Measurements from ENCODE around the gene BCL2L11. TPM values are rescaled to one million over a fixed set of nuclear protein-coding genes. Genes with fewer than 3 reads are reported as not detected.

BCL2L11 gene
- polyA plus RNA-seq, 1 donor = 21.9 TPM

DNA sequence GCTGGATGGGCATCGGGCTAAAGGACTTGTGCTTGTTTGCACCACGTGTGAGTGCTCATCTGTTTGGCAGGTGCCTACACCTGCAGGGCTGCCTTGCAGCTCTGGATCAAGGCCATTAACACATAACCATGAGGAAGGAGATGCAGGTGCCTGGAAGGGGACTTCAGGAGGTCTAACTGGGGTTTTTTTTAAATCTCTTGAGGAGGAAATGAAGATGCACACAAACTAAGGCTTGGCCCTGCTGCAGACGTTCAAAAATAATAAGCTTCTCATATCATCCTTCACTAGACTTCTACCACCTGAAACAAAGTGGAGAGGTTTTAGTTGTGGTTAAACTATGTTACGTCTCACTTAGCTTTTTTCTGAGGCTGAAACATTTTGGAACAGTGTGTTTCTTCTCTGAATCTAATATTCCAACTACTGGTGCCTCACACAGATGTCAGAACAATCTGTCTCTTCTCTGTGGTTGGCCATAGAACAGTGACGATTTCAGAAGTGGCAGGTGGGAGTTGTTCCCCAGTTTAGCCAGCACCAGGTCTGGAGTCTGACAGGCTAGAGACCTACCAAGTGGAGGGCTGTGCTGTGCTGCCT lies 36.5 kb downstream of the BCL2L11 start:
- no peak for DNase-seq

DNA sequence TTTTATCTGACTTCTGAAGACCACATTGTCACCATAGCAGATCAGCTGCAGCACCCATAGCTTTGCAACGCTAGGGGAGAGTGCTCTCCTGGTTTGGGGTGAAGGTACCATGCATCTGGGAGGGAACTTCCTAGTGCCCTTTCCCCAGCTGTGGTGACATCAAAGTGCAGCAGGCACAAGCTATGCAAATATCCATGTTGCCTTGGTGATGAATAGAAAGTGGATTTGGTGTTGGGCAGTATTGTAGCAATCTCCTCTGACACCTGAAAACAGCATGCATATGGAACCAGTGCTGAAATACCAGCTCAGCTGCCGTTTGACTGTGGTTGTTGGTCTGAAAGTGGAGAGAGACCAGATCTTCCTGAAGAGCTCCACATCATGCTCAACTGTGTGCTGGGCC lies 37.1 kb downstream of the BCL2L11 start:
- H3K4me3 ChIP-seq (ENCODE audit: low read length) = no peak overlapping the region
- no peak overlapping the region for H3K27ac ChIP-seq (ENCODE audit: low read length)
- DNase-seq = no peak

More for the DNA sequence above, 36.5 kb downstream of the BCL2L11 start:
- H3K4me3 ChIP-seq (ENCODE audit: low read length) = no peak overlapping the region
- no peaks in the 10 kb centered on the region for H3K27me3 ChIP-seq (ENCODE audit: control insufficient read depth, insufficient read depth, low read length)
- H3K4me1 ChIP-seq (ENCODE audit: control insufficient read depth, insufficient read depth, low read length) = peaks cover under 1% of the 10 kb centered on the region
- peaks cover 64% of the 10 kb centered on the region for H3K36me3 ChIP-seq (ENCODE audit: control insufficient read depth, insufficient read depth, low read length)
- H3K27ac ChIP-seq (ENCODE audit: low read length) = no peak overlapping the region
- H3K9me3 ChIP-seq (ENCODE audit: control insufficient read depth, low read depth, low read length) = no peaks in the 10 kb centered on the region
- WGBS (ENCODE audit: insufficient coverage, low lambda C conversion rate) = no CpG with 5 or more reads among the region's 5 CpGs

GRCh38 chr2:111159641-111160040 lies 38.9 kb downstream of the BCL2L11 start:
- Histone ChIP-seq H3K27me3 (ENCODE audit: control insufficient read depth, insufficient read depth, low read length) (no peaks in the 10 kb centered on the region), H3K4me3 (ENCODE audit: low read length) (no peak overlapping the region), H3K9me3 (ENCODE audit: control insufficient read depth, low read depth, low read length) (no peaks in the 10 kb centered on the region), H3K36me3 (ENCODE audit: control insufficient read depth, insufficient read depth, low read length) (peaks cover 63% of the 10 kb centered on the region), H3K4me1 (ENCODE audit: control insufficient read depth, insufficient read depth, low read length) (peaks cover 15% of the 10 kb centered on the region), H3K27ac (ENCODE audit: low read length) (no peak overlapping the region)
- no CpG with 5 or more reads among the region's 5 CpGs for WGBS (ENCODE audit: insufficient coverage, low lambda C conversion rate)
- DNase-seq = no peak

More for the DNA sequence above, 37.1 kb downstream of the BCL2L11 start:
- Histone ChIP-seq H3K27me3 (ENCODE audit: control insufficient read depth, insufficient read depth, low read length) (no peaks in the 10 kb centered on the region), H3K9me3 (ENCODE audit: control insufficient read depth, low read depth, low read length) (no peaks in the 10 kb centered on the region), H3K4me1 (ENCODE audit: control insufficient read depth, insufficient read depth, low read length) (peaks cover 7% of the 10 kb centered on the region), H3K36me3 (ENCODE audit: control insufficient read depth, insufficient read depth, low read length) (peaks cover 61% of the 10 kb centered on the region)
- no CpG with 5 or more reads among the region's 2 CpGs for WGBS (ENCODE audit: insufficient coverage, low lambda C conversion rate)

GRCh38 chr2:111160758-111161157 lies 40.0 kb downstream of the BCL2L11 start:
- H3K4me1 ChIP-seq (ENCODE audit: control insufficient read depth, insufficient read depth, low read length) = peaks cover 15% of the 10 kb centered on the region
- DNase-seq = no peak
- no peak overlapping the region for H3K4me3 ChIP-seq (ENCODE audit: low read length)
- no peaks in the 10 kb centered on the region for H3K9me3 ChIP-seq (ENCODE audit: control insufficient read depth, low read depth, low read length)
- peaks cover 63% of the 10 kb centered on the region for H3K36me3 ChIP-seq (ENCODE audit: control insufficient read depth, insufficient read depth, low read length)
- H3K27me3 ChIP-seq (ENCODE audit: control insufficient read depth, insufficient read depth, low read length) = no peaks in the 10 kb centered on the region
- H3K27ac ChIP-seq (ENCODE audit: low read length) = no peak overlapping the region
- WGBS (ENCODE audit: insufficient coverage, low lambda C conversion rate) = 90% methylated on average over 3 of the region's 3 CpGs

GRCh38 chr2:111161971-111162370 lies 41.3 kb downstream of the BCL2L11 start:
- H3K27ac ChIP-seq (ENCODE audit: low read length) = peak overlapping the region; percentile 68
- WGBS (ENCODE audit: insufficient coverage, low lambda C conversion rate) = no CpG with 5 or more reads among the region's 12 CpGs
- no peaks in the 10 kb centered on the region for H3K27me3 ChIP-seq (ENCODE audit: control insufficient read depth, insufficient read depth, low read length)
- H3K9me3 ChIP-seq (ENCODE audit: control insufficient read depth, low read depth, low read length) = no peaks in the 10 kb centered on the region
- H3K4me3 ChIP-seq (ENCODE audit: low read length) = no peak overlapping the region
- no peak for DNase-seq
- H3K36me3 ChIP-seq (ENCODE audit: control insufficient read depth, insufficient read depth, low read length) = peaks cover 63% of the 10 kb centered on the region
- peaks cover 15% of the 10 kb centered on the region for H3K4me1 ChIP-seq (ENCODE audit: control insufficient read depth, insufficient read depth, low read length)

GRCh38 chr2:111162718-111163331 lies 42.1 kb downstream of the BCL2L11 start:
- WGBS (ENCODE audit: insufficient coverage, low lambda C conversion rate) = no CpG with 5 or more reads among the region's 12 CpGs
- no peaks in the 10 kb centered on the region for H3K9me3 ChIP-seq (ENCODE audit: control insufficient read depth, low read depth, low read length)
- peaks cover 58% of the 10 kb centered on the region for H3K36me3 ChIP-seq (ENCODE audit: control insufficient read depth, insufficient read depth, low read length)
- H3K4me1 ChIP-seq (ENCODE audit: control insufficient read depth, insufficient read depth, low read length) = peaks cover 15% of the 10 kb centered on the region
- DNase-seq = peak; percentile 44 to 77
- H3K27me3 ChIP-seq (ENCODE audit: control insufficient read depth, insufficient read depth, low read length) = no peaks in the 10 kb centered on the region
- peak overlapping the region; percentile 68 for H3K27ac ChIP-seq (ENCODE audit: low read length)
- H3K4me3 ChIP-seq (ENCODE audit: low read length) = no peak overlapping the region

GRCh38 chr2:111164078-111164477 lies 43.4 kb downstream of the BCL2L11 start:
- DNase-seq = no peak
- Histone ChIP-seq H3K36me3 (ENCODE audit: control insufficient read depth, insufficient read depth, low read length) (peaks cover 48% of the 10 kb centered on the region), H3K27ac (ENCODE audit: low read length) (no peak overlapping the region), H3K4me3 (ENCODE audit: low read length) (no peak overlapping the region), H3K4me1 (ENCODE audit: control insufficient read depth, insufficient read depth, low read length) (peaks cover 15% of the 10 kb centered on the region), H3K27me3 (ENCODE audit: control insufficient read depth, insufficient read depth, low read length) (no peaks in the 10 kb centered on the region), H3K9me3 (ENCODE audit: control insufficient read depth, low read depth, low read length) (no peaks in the 10 kb centered on the region)
- WGBS (ENCODE audit: insufficient coverage, low lambda C conversion rate) = no CpG with 5 or more reads among the region's 12 CpGs

- Histone ChIP-seq H3K27ac (ENCODE audit: low read length) (no peak overlapping the region), H3K9me3 (ENCODE audit: control insufficient read depth, low read depth, low read length) (no peaks in the 10 kb centered on the region), H3K4me3 (ENCODE audit: low read length) (no peak overlapping the region), H3K4me1 (ENCODE audit: control insufficient read depth, insufficient read depth, low read length) (peaks cover 15% of the 10 kb centered on the region), H3K27me3 (ENCODE audit: control insufficient read depth, insufficient read depth, low read length) (no peaks in the 10 kb centered on the region), H3K36me3 (ENCODE audit: control insufficient read depth, insufficient read depth, low read length) (peaks cover 40% of the 10 kb centered on the region)
- no peak for DNase-seq
- WGBS (ENCODE audit: insufficient coverage, low lambda C conversion rate) = no CpG with 5 or more reads among the region's 7 CpGs
These were observed 44.4 kb downstream of the BCL2L11 start for GRCh38 chr2:111165084-111165483.

DNA sequence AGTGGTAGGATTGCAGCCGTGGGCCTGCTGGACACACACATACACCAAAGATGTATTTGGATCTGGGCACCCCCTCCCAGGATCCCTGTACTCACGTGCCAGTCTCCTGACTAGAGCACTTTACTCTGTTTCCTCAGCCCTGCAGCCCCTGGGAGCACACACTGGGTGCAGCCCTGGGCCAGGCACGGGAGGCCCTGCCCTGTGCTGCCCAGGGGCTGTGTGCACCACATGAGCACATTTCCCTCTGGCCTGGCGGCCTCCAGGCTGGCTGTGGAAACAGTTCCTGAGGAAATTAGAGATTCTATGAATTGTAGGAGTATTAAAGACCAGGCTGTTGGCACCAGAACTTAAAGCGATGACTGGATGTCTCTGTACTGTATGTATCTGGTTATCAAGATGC lies 45.4 kb downstream of the BCL2L11 start:
- no peaks in the 10 kb centered on the region for H3K27me3 ChIP-seq (ENCODE audit: control insufficient read depth, insufficient read depth, low read length)
- no peaks in the 10 kb centered on the region for H3K9me3 ChIP-seq (ENCODE audit: control insufficient read depth, low read depth, low read length)
- no peak overlapping the region for H3K27ac ChIP-seq (ENCODE audit: low read length)
- 100% methylated on average over 1 of the region's 5 CpGs for WGBS (ENCODE audit: insufficient coverage, low lambda C conversion rate)
- H3K4me3 ChIP-seq (ENCODE audit: low read length) = no peak overlapping the region
- no peak for DNase-seq
- peaks cover 33% of the 10 kb centered on the region for H3K36me3 ChIP-seq (ENCODE audit: control insufficient read depth, insufficient read depth, low read length)
- peaks cover 15% of the 10 kb centered on the region for H3K4me1 ChIP-seq (ENCODE audit: control insufficient read depth, insufficient read depth, low read length)

DNA sequence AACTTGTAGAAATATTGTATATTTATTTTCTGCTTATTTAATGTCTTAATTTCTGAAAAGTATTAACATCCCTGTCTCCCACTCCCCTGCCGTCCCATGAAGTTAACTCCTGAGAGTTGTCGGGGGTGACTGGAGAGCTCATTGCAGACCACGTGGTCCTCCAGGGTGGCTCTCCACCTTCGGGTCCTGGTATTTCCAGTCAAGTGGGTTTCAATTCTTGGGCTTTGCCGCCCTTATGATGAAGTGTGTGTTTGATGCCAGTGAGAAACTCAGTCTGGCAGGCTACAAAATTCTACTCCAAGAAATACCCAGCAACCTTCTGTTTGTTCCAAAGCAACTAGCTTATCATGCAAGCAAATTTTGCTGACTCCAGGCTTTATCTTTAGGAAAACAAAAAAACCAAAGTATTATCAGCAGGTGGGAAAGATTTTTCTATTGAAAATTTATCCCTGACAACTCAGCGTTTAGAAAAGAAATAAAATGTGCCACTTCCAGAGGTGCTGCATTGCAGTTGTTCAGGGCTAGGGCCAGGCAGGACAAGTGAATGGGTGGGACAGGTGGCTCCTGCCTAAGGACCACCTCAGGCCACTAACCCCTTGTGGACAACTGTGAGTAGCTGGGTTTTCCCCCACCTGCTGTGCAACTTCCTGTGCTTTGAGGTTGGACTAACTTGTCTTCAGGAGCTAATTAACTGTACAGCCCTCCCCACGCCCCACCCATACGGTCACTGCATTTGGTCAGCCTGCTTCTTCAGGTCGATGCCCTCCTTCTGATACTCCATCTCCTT lies 46.6 kb downstream of the BCL2L11 start:
- WGBS (ENCODE audit: insufficient coverage, low lambda C conversion rate) = no CpG with 5 or more reads among the region's 9 CpGs

More for the DNA sequence above, 46.6 kb downstream of the BCL2L11 start:
- Histone ChIP-seq H3K36me3 (ENCODE audit: control insufficient read depth, insufficient read depth, low read length) (peaks cover 26% of the 10 kb centered on the region), H3K4me3 (ENCODE audit: low read length) (no peak overlapping the region), H3K4me1 (ENCODE audit: control insufficient read depth, insufficient read depth, low read length) (peaks cover 13% of the 10 kb centered on the region), H3K27ac (ENCODE audit: low read length) (no peak overlapping the region), H3K27me3 (ENCODE audit: control insufficient read depth, insufficient read depth, low read length) (no peaks in the 10 kb centered on the region), H3K9me3 (ENCODE audit: control insufficient read depth, low read depth, low read length) (no peaks in the 10 kb centered on the region)
- no peak for DNase-seq
